Calu3 (cell line): ENCODE measurements around the gene C14orf93. TPM values are rescaled to one million over a fixed set of nuclear protein-coding genes. Genes with fewer than 3 reads are reported as not detected.
"Not testable (repeated sequence)": the region's sequence is repeated elsewhere in the genome, so short reads cannot be mapped to it uniquely, and the experiment has no call there.

Source experiments
- BruUV-seq: library from RNA; stranded (reverse); fragments of 400-500 nt; replicated peaks from 2 replicates; lab custom pipeline; 2021; lab: Mats Ljungman, UMichigan
- CTCF ChIA-PET: fragments of 300-600 bp; sonication (Branson Sonifier 250); formaldehyde crosslinking; loops from one replicate; lab custom pipeline; 2022; ENCODE audit warnings: antibody characterized with exemption; lab: Charles Lee
- DNase-seq: peaks from one replicate; pipeline ENCODE4 v3.0.0; 2022
- H3K27ac Mint-ChIP-seq: one replicate; pipeline ENCODE4 v1.8.0; 2022; ENCODE audit warnings: mixed read lengths; ENCODE audit not compliant: unreplicated experiment
- H3K27me3 Mint-ChIP-seq: one replicate; pipeline ENCODE4 v1.8.0; 2022; ENCODE audit warnings: mixed read lengths; ENCODE audit not compliant: unreplicated experiment
- H3K36me3 Mint-ChIP-seq: one replicate; pipeline ENCODE4 v1.8.0; 2022; ENCODE audit warnings: mild to moderate bottlenecking, moderate library complexity, mixed read lengths; ENCODE audit not compliant: insufficient read depth, unreplicated experiment
- H3K4me1 Mint-ChIP-seq: one replicate; pipeline ENCODE4 v1.8.0; 2022; ENCODE audit warnings: mild to moderate bottlenecking, low read depth, mixed read lengths; ENCODE audit not compliant: unreplicated experiment
- H3K4me3 Mint-ChIP-seq: one replicate; pipeline ENCODE4 v1.8.0; 2022; ENCODE audit warnings: mild to moderate bottlenecking, low read depth, moderate library complexity, mixed read lengths; ENCODE audit not compliant: unreplicated experiment
- H3K9me3 Mint-ChIP-seq: one replicate; pipeline ENCODE4 v1.8.0; 2022; ENCODE audit warnings: low read depth, mixed read lengths; ENCODE audit not compliant: unreplicated experiment
- CTCF ChIP-seq: fragments of 200-600 bp; IDR thresholded peaks from one replicate; pipeline ENCODE4 v1.8.0; 2022; ENCODE audit warnings: antibody characterized with exemption; ENCODE audit not compliant: unreplicated experiment
- intact Hi-C: fragments of 100-400 bp; cut with micrococcal nuclease; formaldehyde crosslinking; loops from one replicate; pipeline ENCODE4 v1.10.0; 2022; ENCODE audit not compliant: unreplicated experiment
- total RNA-seq: library from RNA; stranded (reverse); gene quantifications from 2 replicates; pipeline ENCODE4 v1.2.3, GENCODE V29; 2022

Gene C14orf93
- total RNA-seq, 1 experiment from 2014 or later: 9.6 TPM

DNA sequence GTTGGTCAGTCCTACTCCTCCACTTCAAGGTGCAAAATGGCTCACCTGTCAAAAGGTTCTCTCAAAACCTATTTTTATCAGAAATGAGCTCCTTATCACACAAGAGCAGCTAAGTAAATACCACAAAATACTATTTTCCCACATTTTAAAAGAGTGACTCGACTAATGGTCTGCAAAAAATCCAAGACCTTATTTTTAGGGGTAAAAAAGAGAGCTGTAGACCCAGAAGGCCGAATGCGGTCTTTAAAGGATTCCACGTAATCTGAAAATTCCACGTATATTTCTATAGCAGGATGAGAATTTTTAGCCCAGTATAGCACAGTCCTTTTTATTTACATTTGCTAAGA, 3.8 kb downstream of the C14orf93 start:
- BruUV-seq: no TSS peak

GRCh38 chr14:23005451-23006187, 4.3 kb downstream of the C14orf93 start:
- CTCF ChIA-PET: interaction anchor here (1.9 to 2.1 kb wide), 3 partner anchors 10 to 52 kb away, joined by 6 to 28 read pairs (median 15); partner anchors contain the start of gene CDH24
- H3K9me3 Mint-ChIP-seq: no peaks in the 10 kb centered on the region
- peaks cover 24% of the 10 kb centered on the region for H3K36me3 Mint-ChIP-seq
- H3K4me3 Mint-ChIP-seq: peak overlapping the region; percentile 95
- no peaks in the 10 kb centered on the region for H3K27me3 Mint-ChIP-seq
- DNase-seq: no peak
- intact Hi-C loops: no loop called here
- peaks cover 18% of the 10 kb centered on the region for H3K4me1 Mint-ChIP-seq
- TF ChIP-seq CTCF: no peak
- H3K27ac Mint-ChIP-seq: peak overlapping the region; percentile 96
- no TSS peak for BruUV-seq

More for the DNA sequence above, 3.8 kb downstream of the C14orf93 start:
- Mint-ChIP-seq H3K27ac (peak overlapping the region; percentile 96), H3K4me1 (peaks cover 18% of the 10 kb centered on the region), H3K4me3 (peak overlapping the region; percentile 95), H3K9me3 (no peaks in the 10 kb centered on the region), H3K27me3 (no peaks in the 10 kb centered on the region), H3K36me3 (peaks cover 25% of the 10 kb centered on the region)
- CTCF ChIA-PET: interaction anchor here (0.6 to 2.1 kb wide), 8 partner anchors 10 to 52 kb away, joined by 3 to 28 read pairs (median 6); partner anchors contain the start of genes AJUBA, CDH24 and HAUS4
- no peak for TF ChIP-seq CTCF
- intact Hi-C loops: no loop called here
- no peak for DNase-seq

DNA sequence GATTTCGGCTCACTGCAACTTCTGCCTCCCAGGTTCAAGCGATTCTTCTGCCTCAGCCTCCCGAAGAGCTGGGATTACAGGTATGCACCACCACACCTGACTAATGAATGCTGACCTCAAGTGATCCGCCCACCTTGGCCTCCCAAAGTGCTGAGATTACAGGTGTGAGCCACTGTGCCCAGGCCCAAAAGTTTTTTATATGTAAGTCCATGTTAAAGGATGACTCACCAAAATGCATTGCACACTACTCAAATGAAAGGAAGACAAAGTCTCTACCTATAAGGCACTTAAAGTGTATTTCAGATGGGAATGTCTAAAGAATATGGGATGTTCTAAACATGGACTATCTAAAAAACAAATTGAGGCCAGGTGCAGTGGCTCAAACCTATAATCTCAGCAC, 5.7 kb downstream of the C14orf93 start:
- H3K9me3 Mint-ChIP-seq, H3K27ac Mint-ChIP-seq, intact Hi-C loops, CTCF ChIA-PET, H3K27me3 Mint-ChIP-seq, BruUV-seq, DNase-seq, H3K4me3 Mint-ChIP-seq: not testable (repeated sequence)
- Mint-ChIP-seq H3K4me1 (peaks cover 18% of the 10 kb centered on the region), H3K36me3 (peaks cover 14% of the 10 kb centered on the region)

DNA sequence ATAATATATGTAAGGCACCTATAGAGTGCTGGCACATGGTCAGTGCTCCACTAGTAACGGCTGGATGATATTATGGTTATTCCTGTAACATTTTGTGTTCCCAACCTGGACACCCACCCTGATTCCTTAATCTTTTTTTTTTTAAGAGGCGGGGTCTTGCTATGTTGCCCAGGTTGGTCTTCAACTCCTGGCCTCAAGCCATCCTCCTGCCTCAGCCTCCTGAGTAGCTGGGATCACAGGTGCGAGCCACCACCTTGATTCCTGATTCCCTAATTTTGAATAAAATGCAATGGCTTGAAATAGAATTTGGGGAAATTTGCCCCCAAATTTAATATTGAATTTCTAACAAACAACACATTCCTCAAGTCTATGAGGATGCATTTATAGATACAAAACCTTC, 7.4 kb downstream of the C14orf93 start:
- H3K27me3 Mint-ChIP-seq: no peaks in the 10 kb centered on the region
- no peak overlapping the region for H3K27ac Mint-ChIP-seq
- peaks cover 14% of the 10 kb centered on the region for H3K36me3 Mint-ChIP-seq
- no TSS peak for BruUV-seq
- H3K4me1 Mint-ChIP-seq: peaks cover 9% of the 10 kb centered on the region
- no peak for DNase-seq
- no peaks in the 10 kb centered on the region for H3K9me3 Mint-ChIP-seq
- no peak for TF ChIP-seq CTCF
- CTCF ChIA-PET: interaction anchor here (0.6 kb wide), 1 partner anchor 343 kb away, joined by 4 read pairs; no protein-coding TSS in a partner anchor
- no peak overlapping the region for H3K4me3 Mint-ChIP-seq
- intact Hi-C loops: no loop called here

DNA sequence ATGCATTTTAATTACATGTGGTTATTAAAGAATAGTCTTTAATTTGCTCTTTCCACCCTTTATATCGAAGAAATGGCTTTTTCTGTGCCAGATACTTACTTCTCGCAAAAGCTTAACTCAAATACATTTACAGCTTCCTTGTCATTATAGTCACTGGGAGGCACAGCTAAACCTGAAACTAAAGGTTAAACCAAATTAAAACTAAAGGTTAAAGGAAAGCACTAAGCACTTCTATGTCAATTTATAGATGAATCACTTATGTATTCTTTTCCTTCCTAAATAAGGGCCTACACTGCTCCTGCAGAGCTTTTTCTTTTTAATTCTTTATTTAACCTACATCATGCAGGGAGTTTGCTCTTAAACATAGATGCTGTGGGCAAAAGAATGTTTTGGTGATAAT, 9.1 kb downstream of the C14orf93 start:
- CTCF ChIA-PET: interaction anchor here (0.6 kb wide), 1 partner anchor 35 kb away, joined by 3 read pairs; no protein-coding TSS in a partner anchor
- intact Hi-C loops: no loop called here
- H3K4me3 Mint-ChIP-seq: no peak overlapping the region
- H3K36me3 Mint-ChIP-seq: no peaks in the 10 kb centered on the region
- DNase-seq: no peak
- peaks cover 9% of the 10 kb centered on the region for H3K4me1 Mint-ChIP-seq
- no peak for TF ChIP-seq CTCF
- H3K9me3 Mint-ChIP-seq: no peaks in the 10 kb centered on the region
- H3K27me3 Mint-ChIP-seq: no peaks in the 10 kb centered on the region
- H3K27ac Mint-ChIP-seq: no peak overlapping the region
- no TSS peak for BruUV-seq
